CD1c-positive myeloid dendritic cell (primary cell): ENCODE results near the gene RELL1.
"Not testable (repeated sequence)": the region's sequence is repeated elsewhere in the genome, so short reads cannot be mapped to it uniquely, and the experiment has no call there.

ENCODE experiments used
- DNase-seq: peaks from one replicate; pipeline ENCODE4 v3.0.0-alpha.2; 2016; ENCODE audit errors: extremely low spot score

RELL1 gene

GRCh38 chr4:37693450-37694190, 7.4 kb upstream of the RELL1 start:
- no peak for DNase-seq

GRCh38 chr4:37693030-37693429, 6.9 kb upstream of the RELL1 start:
- no peak for DNase-seq

- DNase-seq, result no peak
These were observed 4.8 kb upstream of the RELL1 start for GRCh38 chr4:37690976-37691375.

GRCh38 chr4:37689353-37690095, 3.3 kb upstream of the RELL1 start:
- DNase-seq, result no peak

GRCh38 chr4:37687681-37688080, 1.5 kb upstream of the RELL1 start:
- DNase-seq, result no peak

GRCh38 chr4:37687194-37687562, 1.0 kb upstream of the RELL1 start:
- no peak for DNase-seq

- peak; percentile 54 for DNase-seq
These were observed 278 bp downstream of the RELL1 start for GRCh38 chr4:37685823-37686372.

- peak; percentile 60 for DNase-seq
These were observed 884 bp downstream of the RELL1 start for GRCh38 chr4:37685161-37685822.

GRCh38 chr4:37684154-37684553, 2.0 kb downstream of the RELL1 start:
- no peak for DNase-seq

GRCh38 chr4:37682701-37683401, 3.3 kb downstream of the RELL1 start:
- peak; percentile 65 for DNase-seq

GRCh38 chr4:37680089-37680488, 6.1 kb downstream of the RELL1 start:
- DNase-seq, result no peak

GRCh38 chr4:37679301-37679700, 6.9 kb downstream of the RELL1 start:
- no peak for DNase-seq

GRCh38 chr4:37678624-37679023, 7.6 kb downstream of the RELL1 start:
- DNase-seq, result no peak

GRCh38 chr4:37675587-37676290, 10.4 kb downstream of the RELL1 start:
- no peak for DNase-seq

GRCh38 chr4:37674439-37674838, 11.7 kb downstream of the RELL1 start:
- DNase-seq, result peak; percentile 40

GRCh38 chr4:37673538-37674192, 12.5 kb downstream of the RELL1 start:
- DNase-seq, result no peak

GRCh38 chr4:37671072-37671471, 15.1 kb downstream of the RELL1 start:
- no peak for DNase-seq

GRCh38 chr4:37670249-37670648, 15.9 kb downstream of the RELL1 start:
- no peak for DNase-seq

- not testable (repeated sequence) for DNase-seq
These were observed 17.1 kb downstream of the RELL1 start for GRCh38 chr4:37669124-37669523.

- no peak for DNase-seq
These were observed 18.7 kb downstream of the RELL1 start for GRCh38 chr4:37667197-37668100.
